BJ (cell line): Measurements from ENCODE around the gene SYK. TPM values are rescaled to one million over a fixed set of nuclear protein-coding genes. Genes with fewer than 3 reads are reported as not detected.

ENCODE experiments used
- CTCF ChIA-PET: fragments of 350-600 bp; formaldehyde crosslinking; extraction: SDS; loops from one replicate; lab custom pipeline; 2021; ENCODE audit warnings: antibody characterized with exemption, inconsistent platforms; lab: Yijun Ruan, JAX
- POLR2A ChIA-PET: fragments of 300-600 bp; sonication (Branson Sonifier 250); formaldehyde crosslinking; extraction: SDS; loops from one replicate; lab custom pipeline; 2021; ENCODE audit warnings: antibody characterized with exemption; lab: Charles Lee
- DNase-seq: peaks from one replicate; pipeline ENCODE4 v3.0.0-alpha.2; 2011; ENCODE audit warnings: low read depth
- H3K27me3 ChIP-seq: 2 replicates; pipeline ENCODE4 v1.6.0; 2011; ENCODE audit warnings: low read length; ENCODE audit not compliant: control insufficient read depth, insufficient read depth
- H3K36me3 ChIP-seq: 2 replicates; pipeline ENCODE4 v1.5.1; 2011; ENCODE audit warnings: low read length; ENCODE audit not compliant: control insufficient read depth, insufficient read depth
- H3K4me3 ChIP-seq: 2 replicates; pipeline ENCODE4 v1.5.1; 2011; ENCODE audit warnings: low read depth, mild to moderate bottlenecking, control low read depth, low read length
- CTCF ChIP-seq: IDR thresholded peaks from 2 replicates; pipeline ENCODE4 v1.5.1; 2011; ENCODE audit warnings: low read depth, mild to moderate bottlenecking, control low read depth, inconsistent platforms, low read length, moderate library complexity; ENCODE audit not compliant: insufficient read depth
- polyA plus RNA-seq: library from polyadenylated mRNA; depleted of rRNA; stranded (reverse); fragments of >200 nt; gene quantifications from 2 replicates; pipeline ENCODE4 v1.2.3, GENCODE V29; 2011

SYK gene
- polyA plus RNA-seq, 1 experiment: not detected

GRCh38 chr9:90830051-90830450, 28.4 kb downstream of the SYK start:
- ChIA-PET POLR2A (no interaction called here), CTCF (no interaction called here)
- TF ChIP-seq CTCF: no peak
- no peaks in the 10 kb centered on the region for H3K36me3 ChIP-seq
- no peak for DNase-seq
- no peaks in the 10 kb centered on the region for H3K27me3 ChIP-seq
- H3K4me3 ChIP-seq: no peak overlapping the region

- DNase-seq: no peak
- Histone ChIP-seq H3K27me3 (no peaks in the 10 kb centered on the region), H3K4me3 (no peak overlapping the region), H3K36me3 (no peaks in the 10 kb centered on the region)
- ChIA-PET POLR2A (no interaction called here), CTCF (no interaction called here)
- TF ChIP-seq CTCF: no peak
Observed at GRCh38 chr9:90830977-90831376, 29.4 kb downstream of the SYK start.

- no peak for TF ChIP-seq CTCF
- Histone ChIP-seq H3K4me3 (no peak overlapping the region), H3K27me3 (no peaks in the 10 kb centered on the region), H3K36me3 (no peaks in the 10 kb centered on the region)
- ChIA-PET POLR2A (no interaction called here), CTCF (interaction anchor here (1.2 kb wide), 1 partner anchor 20 kb away, joined by 3 read pairs; no protein-coding TSS in a partner anchor)
- no peak for DNase-seq
Observed at GRCh38 chr9:90832261-90832660, 30.6 kb downstream of the SYK start.

- CTCF ChIA-PET: no interaction called here
- no peak overlapping the region for H3K4me3 ChIP-seq
- H3K36me3 ChIP-seq: no peaks in the 10 kb centered on the region
- TF ChIP-seq CTCF: no peak
- POLR2A ChIA-PET: no interaction called here
- no peaks in the 10 kb centered on the region for H3K27me3 ChIP-seq
- no peak for DNase-seq
Observed at GRCh38 chr9:90834828-90835595, 33.4 kb downstream of the SYK start.

- H3K27me3 ChIP-seq: no peaks in the 10 kb centered on the region
- TF ChIP-seq CTCF: no peak
- no peak overlapping the region for H3K4me3 ChIP-seq
- ChIA-PET POLR2A (no interaction called here), CTCF (no interaction called here)
- no peaks in the 10 kb centered on the region for H3K36me3 ChIP-seq
- DNase-seq: no peak
Observed at GRCh38 chr9:90836411-90837080, 34.9 kb downstream of the SYK start.
